ENCODE data around the gene CD47.

CD47 gene

DNA sequence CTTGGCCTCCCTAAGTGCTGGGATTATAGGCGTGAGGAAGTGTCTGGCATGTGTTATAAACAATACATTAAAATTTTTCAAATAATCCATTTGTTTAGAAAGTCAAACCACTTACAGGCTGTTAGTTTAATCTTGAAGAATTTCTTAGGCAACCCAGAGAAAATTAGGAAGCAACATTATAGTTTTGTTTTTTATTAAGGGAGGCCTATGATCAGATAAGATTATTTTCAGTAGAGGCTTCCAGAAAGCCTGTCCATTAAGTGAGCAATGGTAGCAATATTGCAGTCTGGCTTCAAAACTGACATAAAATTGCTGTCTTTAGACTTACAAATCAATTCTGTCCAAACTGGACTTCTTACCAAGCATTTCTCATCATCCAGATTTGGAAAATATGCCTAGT, 49.6 kb downstream of the CD47 start:
- no peaks in the 10 kb centered on the region for H3K9me3 ChIP-seq (ENCODE audit: control insufficient read depth in 1 of 2, low read length in 2 of 2)

DNA sequence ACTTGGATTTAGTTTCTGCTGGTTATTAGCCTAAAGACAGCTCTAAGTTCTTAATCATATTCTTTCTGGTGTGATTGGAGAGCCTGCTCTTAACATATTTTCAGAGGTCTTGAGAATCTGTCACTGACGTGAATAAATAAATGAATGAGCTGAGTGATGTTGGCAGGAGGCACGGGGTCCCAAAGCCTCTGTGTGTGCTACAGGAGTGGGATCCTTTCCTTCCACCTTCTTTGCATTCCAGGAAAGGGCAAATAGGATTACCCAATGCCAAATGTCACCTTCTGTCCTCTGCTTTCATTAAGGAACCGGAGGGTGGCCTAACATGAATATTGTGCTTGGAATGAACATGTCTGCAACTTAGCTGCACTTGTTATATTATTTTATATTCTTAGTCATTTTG, 53.1 kb downstream of the CD47 start:
- no peaks in the 10 kb centered on the region for H3K27me3 ChIP-seq (ENCODE audit: low read depth, low read length)
- no peaks in the 10 kb centered on the region for H3K9me3 ChIP-seq (ENCODE audit: control insufficient read depth in 1 of 2, low read length in 2 of 2)
- no peak overlapping the region for H3K4me3 ChIP-seq (ENCODE audit: low read depth in 1 of 2, low read length in 2 of 2)
- no peak overlapping the region for H3K27ac ChIP-seq (ENCODE audit: low read length)
- H3K36me3 ChIP-seq (ENCODE audit: control insufficient read depth in 1 of 2, insufficient read depth in 2 of 2, low read length in 2 of 2) = peaks cover 9 to 15% of the 10 kb centered on the region in 2 donors
- H3K4me1 ChIP-seq (ENCODE audit: control insufficient read depth in 1 of 2, insufficient read depth in 2 of 2, low read length in 2 of 2) = no peaks in the 10 kb centered on the region

More for the DNA sequence above, 49.6 kb downstream of the CD47 start:
- Histone ChIP-seq H3K27ac (ENCODE audit: low read length) (no peak overlapping the region), H3K4me3 (ENCODE audit: low read depth in 1 of 2, low read length in 2 of 2) (no peak overlapping the region), H3K36me3 (ENCODE audit: control insufficient read depth in 1 of 2, insufficient read depth in 2 of 2, low read length in 2 of 2) (peaks cover 11 to 16% of the 10 kb centered on the region in 2 donors), H3K4me1 (ENCODE audit: control insufficient read depth in 1 of 2, insufficient read depth in 2 of 2, low read length in 2 of 2) (no peaks in the 10 kb centered on the region), H3K27me3 (ENCODE audit: low read depth, low read length) (no peaks in the 10 kb centered on the region)

DNA sequence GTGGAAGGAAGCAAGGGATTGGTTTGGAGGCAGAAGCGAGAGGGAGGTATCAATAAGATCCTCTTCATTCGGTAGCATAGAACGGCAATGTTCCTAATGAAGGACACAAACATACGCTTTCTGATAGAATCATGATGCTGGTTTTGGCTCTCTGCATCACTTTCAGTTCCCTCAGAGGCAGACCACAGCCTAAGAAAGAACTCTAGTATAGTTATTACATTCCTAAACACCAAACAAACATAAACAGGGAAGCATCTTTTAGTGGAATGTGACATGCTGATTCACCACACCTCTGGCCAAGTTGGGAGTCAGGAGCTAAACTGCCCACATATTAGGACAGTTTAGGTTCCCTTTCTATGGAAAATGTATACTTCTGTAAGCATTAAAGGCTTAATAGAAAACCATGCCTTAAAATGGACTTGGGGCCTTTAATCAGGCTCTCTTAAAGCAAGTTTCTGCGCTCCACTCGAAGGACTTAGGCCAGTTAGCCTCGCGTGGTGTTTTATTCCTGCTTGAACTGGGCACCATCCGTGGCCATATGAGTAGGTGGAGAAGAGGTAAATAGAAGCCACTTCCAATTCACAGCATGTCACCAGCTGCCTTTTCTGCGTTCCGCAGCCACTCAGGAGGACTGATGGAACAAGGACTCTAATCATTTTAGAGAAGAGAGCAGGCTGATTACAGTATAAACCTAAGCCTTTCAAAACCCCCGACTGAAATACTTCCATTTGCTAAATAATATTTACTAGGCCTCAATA, 53.7 kb downstream of the CD47 start:
- Histone ChIP-seq H3K4me3 (ENCODE audit: low read depth in 1 of 2, low read length in 2 of 2) (no peak overlapping the region), H3K27ac (ENCODE audit: low read length) (no peak overlapping the region)

DNA sequence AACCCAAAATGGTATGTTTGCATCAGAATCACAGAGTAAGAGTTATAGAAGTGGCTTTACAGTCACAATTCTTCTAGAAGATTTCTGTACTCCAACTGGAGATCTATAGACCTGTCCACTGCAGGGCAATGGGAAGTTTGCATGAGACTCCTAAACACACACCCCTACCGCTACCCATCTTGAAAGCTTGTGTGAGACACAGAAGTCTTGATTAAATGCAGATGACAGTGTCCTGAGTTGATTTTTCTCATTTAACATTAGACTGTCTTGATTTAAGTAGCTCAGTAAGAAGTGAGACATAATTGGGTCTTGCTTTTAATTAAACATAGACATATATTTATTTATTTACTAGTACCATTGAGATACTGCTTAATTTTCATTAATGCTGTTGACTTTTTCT, 54.4 kb downstream of the CD47 start:
- peaks cover 0 to 5% of the 10 kb centered on the region in 2 donors for H3K36me3 ChIP-seq (ENCODE audit: control insufficient read depth in 1 of 2, insufficient read depth in 2 of 2, low read length in 2 of 2)
- H3K4me3 ChIP-seq (ENCODE audit: low read depth in 1 of 2, low read length in 2 of 2) = no peak overlapping the region
- H3K27ac ChIP-seq (ENCODE audit: low read length) = no peak overlapping the region
- no peaks in the 10 kb centered on the region for H3K27me3 ChIP-seq (ENCODE audit: low read depth, low read length)
- no peaks in the 10 kb centered on the region for H3K9me3 ChIP-seq (ENCODE audit: control insufficient read depth in 1 of 2, low read length in 2 of 2)
- H3K4me1 ChIP-seq (ENCODE audit: control insufficient read depth in 1 of 2, insufficient read depth in 2 of 2, low read length in 2 of 2) = no peaks in the 10 kb centered on the region

More for the DNA sequence above, 53.7 kb downstream of the CD47 start:
- Histone ChIP-seq H3K27me3 (ENCODE audit: low read depth, low read length) (no peaks in the 10 kb centered on the region), H3K36me3 (ENCODE audit: control insufficient read depth in 1 of 2, insufficient read depth in 2 of 2, low read length in 2 of 2) (peaks cover 3 to 9% of the 10 kb centered on the region in 2 donors), H3K9me3 (ENCODE audit: control insufficient read depth in 1 of 2, low read length in 2 of 2) (no peaks in the 10 kb centered on the region), H3K4me1 (ENCODE audit: control insufficient read depth in 1 of 2, insufficient read depth in 2 of 2, low read length in 2 of 2) (no peaks in the 10 kb centered on the region)

DNA sequence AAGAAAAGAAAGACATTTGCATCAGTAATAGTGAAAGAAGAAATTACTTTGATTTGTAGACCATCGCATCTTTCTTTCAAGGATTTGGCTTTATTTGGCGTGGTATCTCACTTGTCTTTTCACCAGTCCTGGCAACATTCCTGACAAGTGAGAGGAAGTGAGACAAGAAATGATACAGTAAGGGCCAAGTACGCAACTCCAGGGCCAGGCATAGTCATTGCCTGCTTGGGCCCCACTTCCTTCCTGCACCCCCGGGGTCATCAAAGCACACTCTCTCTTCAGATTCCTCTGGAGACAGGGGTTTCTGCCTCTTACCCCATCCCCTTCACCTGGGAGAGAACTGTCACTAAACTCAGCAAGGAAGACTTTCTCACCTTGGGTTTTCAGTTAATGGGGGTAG, 55.1 kb downstream of the CD47 start:
- Histone ChIP-seq H3K27me3 (ENCODE audit: low read depth, low read length) (no peaks in the 10 kb centered on the region), H3K4me1 (ENCODE audit: control insufficient read depth in 1 of 2, insufficient read depth in 2 of 2, low read length in 2 of 2) (no peaks in the 10 kb centered on the region), H3K9me3 (ENCODE audit: control insufficient read depth in 1 of 2, low read length in 2 of 2) (no peaks in the 10 kb centered on the region), H3K36me3 (ENCODE audit: control insufficient read depth in 1 of 2, insufficient read depth in 2 of 2, low read length in 2 of 2) (peaks cover 0 to 5% of the 10 kb centered on the region in 2 donors), H3K4me3 (ENCODE audit: low read depth in 1 of 2, low read length in 2 of 2) (no peak overlapping the region), H3K27ac (ENCODE audit: low read length) (no peak overlapping the region)

DNA sequence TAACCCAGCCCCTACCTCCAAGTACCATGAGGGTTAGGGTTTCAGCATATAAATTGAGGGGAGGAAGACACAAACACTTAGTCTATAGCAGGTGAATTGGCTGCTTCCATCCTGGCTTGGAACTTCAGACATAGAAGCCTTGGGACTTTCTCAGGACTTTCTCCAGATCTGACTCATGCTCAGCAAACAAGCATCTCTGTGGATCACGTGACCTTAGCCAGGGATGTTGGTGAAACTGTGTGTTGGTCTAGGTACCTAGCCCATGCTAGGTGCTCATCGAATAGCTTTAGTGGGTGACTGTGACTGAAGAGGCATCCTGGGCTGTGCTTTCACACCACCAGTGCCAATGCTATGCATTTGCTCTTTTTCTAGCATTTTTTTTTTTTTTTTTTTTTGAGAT, 58.9 kb downstream of the CD47 start:
- no peak overlapping the region for H3K27ac ChIP-seq (ENCODE audit: low read length)
- no peaks in the 10 kb centered on the region for H3K36me3 ChIP-seq (ENCODE audit: control insufficient read depth in 1 of 2, insufficient read depth in 2 of 2, low read length in 2 of 2)
- H3K4me3 ChIP-seq (ENCODE audit: low read depth in 1 of 2, low read length in 2 of 2) = no peak overlapping the region
- H3K9me3 ChIP-seq (ENCODE audit: control insufficient read depth in 1 of 2, low read length in 2 of 2) = no peaks in the 10 kb centered on the region
- no peaks in the 10 kb centered on the region for H3K27me3 ChIP-seq (ENCODE audit: low read depth, low read length)
- no peaks in the 10 kb centered on the region for H3K4me1 ChIP-seq (ENCODE audit: control insufficient read depth in 1 of 2, insufficient read depth in 2 of 2, low read length in 2 of 2)

DNA sequence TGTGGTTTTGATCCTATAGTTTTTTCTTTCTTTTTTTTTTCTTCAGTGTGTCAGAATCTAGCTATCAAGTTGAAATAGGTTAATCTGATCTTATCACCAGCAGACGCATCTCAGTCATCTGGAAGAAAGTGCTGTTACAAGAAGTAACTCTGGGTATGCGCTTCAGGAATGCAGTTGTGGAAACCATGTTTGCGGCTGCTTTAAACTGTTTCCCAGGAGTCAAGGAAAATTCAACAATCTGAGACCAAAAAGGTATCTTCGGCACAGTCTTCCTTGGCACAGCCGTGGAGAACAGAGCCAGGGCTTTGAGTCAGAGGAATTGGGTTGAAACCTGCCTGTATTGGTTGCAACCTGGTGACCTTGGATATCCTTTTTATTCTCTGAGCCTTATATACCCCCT, 59.9 kb downstream of the CD47 start:
- H3K9me3 ChIP-seq (ENCODE audit: control insufficient read depth in 1 of 2, low read length in 2 of 2) = no peaks in the 10 kb centered on the region
- no peaks in the 10 kb centered on the region for H3K27me3 ChIP-seq (ENCODE audit: low read depth, low read length)
- H3K4me3 ChIP-seq (ENCODE audit: low read depth in 1 of 2, low read length in 2 of 2) = no peak overlapping the region
- no peaks in the 10 kb centered on the region for H3K4me1 ChIP-seq (ENCODE audit: control insufficient read depth in 1 of 2, insufficient read depth in 2 of 2, low read length in 2 of 2)
- H3K27ac ChIP-seq (ENCODE audit: low read length) = no peak overlapping the region
- no peaks in the 10 kb centered on the region for H3K36me3 ChIP-seq (ENCODE audit: control insufficient read depth in 1 of 2, insufficient read depth in 2 of 2, low read length in 2 of 2)

DNA sequence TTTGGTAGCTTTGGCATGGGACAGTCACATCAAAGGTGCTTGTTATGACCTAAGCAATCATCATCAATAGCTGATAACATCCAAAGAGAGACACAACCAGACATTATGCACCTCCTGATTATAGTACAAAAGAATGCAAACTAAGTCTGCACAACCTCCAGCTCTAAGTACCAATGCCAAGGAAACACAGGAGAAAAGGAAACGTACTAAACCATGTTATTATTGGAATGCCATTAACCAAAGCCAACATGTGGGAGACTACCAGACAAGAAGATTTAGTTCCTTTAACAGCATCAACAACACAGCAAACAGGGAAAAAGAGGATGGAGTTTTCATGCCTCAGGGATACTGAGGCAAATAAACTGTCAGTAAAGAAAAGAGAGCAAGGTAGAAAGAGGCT, 61.4 kb downstream of the CD47 start:
- no peaks in the 10 kb centered on the region for H3K4me1 ChIP-seq (ENCODE audit: control insufficient read depth in 1 of 2, insufficient read depth in 2 of 2, low read length in 2 of 2)
- H3K27ac ChIP-seq (ENCODE audit: low read length) = no peak overlapping the region
- no peaks in the 10 kb centered on the region for H3K27me3 ChIP-seq (ENCODE audit: low read depth, low read length)
- no peak overlapping the region for H3K4me3 ChIP-seq (ENCODE audit: low read depth in 1 of 2, low read length in 2 of 2)
- H3K9me3 ChIP-seq (ENCODE audit: control insufficient read depth in 1 of 2, low read length in 2 of 2) = no peaks in the 10 kb centered on the region
- no peaks in the 10 kb centered on the region for H3K36me3 ChIP-seq (ENCODE audit: control insufficient read depth in 1 of 2, insufficient read depth in 2 of 2, low read length in 2 of 2)

DNA sequence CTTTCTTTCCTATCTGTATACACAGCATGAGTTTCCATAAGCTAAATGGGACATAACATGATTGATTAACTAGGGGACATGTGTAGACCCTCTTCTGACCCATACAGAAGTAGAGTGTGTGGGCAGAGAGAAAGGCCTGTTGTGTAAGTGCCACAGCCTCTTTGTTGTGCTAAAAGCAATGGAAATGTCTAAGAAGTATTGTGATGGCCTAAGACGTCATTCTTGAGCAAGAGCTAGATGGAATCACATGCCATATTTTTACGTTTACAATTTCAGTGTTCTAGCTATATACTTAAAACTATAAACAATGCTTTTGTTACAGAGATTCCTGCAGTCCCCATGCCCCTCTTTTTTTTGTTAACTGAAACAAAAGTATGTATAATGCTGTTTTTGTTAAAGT, 61.9 kb downstream of the CD47 start:
- H3K4me3 ChIP-seq (ENCODE audit: low read depth in 1 of 2, low read length in 2 of 2) = no peak overlapping the region
- H3K36me3 ChIP-seq (ENCODE audit: control insufficient read depth in 1 of 2, insufficient read depth in 2 of 2, low read length in 2 of 2) = no peaks in the 10 kb centered on the region
- H3K27me3 ChIP-seq (ENCODE audit: low read depth, low read length) = no peaks in the 10 kb centered on the region
- H3K27ac ChIP-seq (ENCODE audit: low read length) = no peak overlapping the region
- H3K4me1 ChIP-seq (ENCODE audit: control insufficient read depth in 1 of 2, insufficient read depth in 2 of 2, low read length in 2 of 2) = no peaks in the 10 kb centered on the region
- H3K9me3 ChIP-seq (ENCODE audit: control insufficient read depth in 1 of 2, low read length in 2 of 2) = no peaks in the 10 kb centered on the region

DNA sequence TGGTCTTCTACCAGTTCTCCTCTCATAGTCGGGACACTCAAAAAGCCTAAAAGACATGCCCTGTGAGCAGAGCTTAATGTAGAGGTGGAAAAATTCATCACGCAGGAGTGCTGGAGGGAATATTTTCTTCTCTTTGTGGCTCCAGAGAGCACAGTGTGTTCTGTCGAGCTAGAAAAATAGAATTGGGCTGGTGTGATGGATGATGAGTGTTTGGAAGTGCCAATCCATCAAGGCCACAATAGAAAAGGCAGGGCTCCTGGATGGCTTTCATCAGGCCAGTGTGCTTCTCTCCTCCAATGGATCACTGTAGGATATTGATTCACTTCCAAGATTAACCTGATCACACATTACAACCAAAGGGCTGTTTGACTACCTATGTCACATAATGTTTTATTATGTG, 65.7 kb downstream of the CD47 start:
- H3K27me3 ChIP-seq (ENCODE audit: low read depth, low read length) = no peaks in the 10 kb centered on the region
- no peaks in the 10 kb centered on the region for H3K9me3 ChIP-seq (ENCODE audit: control insufficient read depth in 1 of 2, low read length in 2 of 2)
- H3K4me1 ChIP-seq (ENCODE audit: control insufficient read depth in 1 of 2, insufficient read depth in 2 of 2, low read length in 2 of 2) = no peaks in the 10 kb centered on the region
- H3K4me3 ChIP-seq (ENCODE audit: low read depth in 1 of 2, low read length in 2 of 2) = no peak overlapping the region
- H3K36me3 ChIP-seq (ENCODE audit: control insufficient read depth in 1 of 2, insufficient read depth in 2 of 2, low read length in 2 of 2) = no peaks in the 10 kb centered on the region
- no peak overlapping the region for H3K27ac ChIP-seq (ENCODE audit: low read length)

DNA sequence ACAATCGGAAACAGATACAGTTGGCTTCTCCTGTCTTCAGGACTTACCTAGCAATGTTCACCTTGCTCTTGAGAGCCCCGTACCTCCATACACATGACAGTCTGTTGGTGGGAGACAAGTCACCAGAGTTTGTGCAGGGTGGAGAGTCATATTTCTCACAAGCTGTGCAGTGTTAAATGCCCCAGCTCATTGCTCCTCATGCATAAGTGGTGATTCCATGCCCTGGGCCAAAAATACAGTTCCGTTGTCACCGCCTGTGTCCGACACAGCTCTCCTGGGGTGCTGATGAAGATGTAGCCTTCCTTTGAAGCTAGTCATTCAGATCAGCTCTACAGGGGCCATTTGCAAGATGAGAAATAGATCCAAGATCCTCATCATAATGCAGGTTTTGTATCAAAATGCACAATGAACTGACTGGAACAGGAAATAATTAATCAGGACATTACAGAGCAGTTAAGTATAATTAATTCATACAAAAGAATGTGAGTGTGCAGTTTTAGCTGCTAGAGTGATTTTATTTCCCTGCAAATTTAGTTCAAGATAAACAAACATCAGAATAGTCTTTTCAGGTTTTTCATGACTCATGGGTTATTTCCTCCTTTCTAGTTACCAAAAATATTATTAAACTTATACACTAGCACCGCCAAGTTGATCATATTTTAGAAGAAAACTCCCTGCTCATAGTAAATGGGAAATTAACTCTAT, 66.5 kb downstream of the CD47 start:
- no peaks in the 10 kb centered on the region for H3K36me3 ChIP-seq (ENCODE audit: control insufficient read depth in 1 of 2, insufficient read depth in 2 of 2, low read length in 2 of 2)
- no peak overlapping the region for H3K27ac ChIP-seq (ENCODE audit: low read length)
- no peaks in the 10 kb centered on the region for H3K27me3 ChIP-seq (ENCODE audit: low read depth, low read length)
- H3K9me3 ChIP-seq (ENCODE audit: control insufficient read depth in 1 of 2, low read length in 2 of 2) = no peaks in the 10 kb centered on the region
- H3K4me1 ChIP-seq (ENCODE audit: control insufficient read depth in 1 of 2, insufficient read depth in 2 of 2, low read length in 2 of 2) = no peaks in the 10 kb centered on the region
- no peak overlapping the region for H3K4me3 ChIP-seq (ENCODE audit: low read depth in 1 of 2, low read length in 2 of 2)

All from muscle layer of duodenum (tissue), 2 donors.